ENCODE measurements around the gene MRPL38. TPM values are rescaled to one million over a fixed set of nuclear protein-coding genes. Genes with fewer than 3 reads are reported as not detected.
"Not testable (repeated sequence)": the region's sequence is repeated elsewhere in the genome, so short reads cannot be mapped to it uniquely, and the experiment has no call there.

Gene MRPL38
- total RNA-seq, 4 donors from 2014 or later, result 24.9 to 46.0 (median 35.6) TPM

DNA sequence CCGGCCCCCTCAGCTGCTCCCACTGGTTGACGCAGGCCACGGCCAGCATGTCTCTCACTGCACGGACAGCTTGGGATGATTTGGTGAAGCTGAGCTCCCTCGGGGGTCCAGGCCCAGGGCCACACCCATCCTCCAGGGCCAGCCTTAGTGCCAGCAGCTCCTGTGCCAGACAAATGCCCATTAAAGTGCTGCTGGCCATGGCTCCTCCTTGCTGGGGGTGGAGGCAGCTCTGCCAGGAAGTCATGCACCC, 28.8 kb downstream of the MRPL38 start:
- ATAC-seq (ENCODE audit: low FRiP score) (peak; percentile 8), DNase-seq (ENCODE audit: low spot score) (no peak)
- TF ChIP-seq CTCF (IDR thresholded peaks at IDR 0.05), result no peak

GRCh38 chr17:75875182-75875939, 29.3 kb downstream of the MRPL38 start:
- ATAC-seq (ENCODE audit: low FRiP score) (no peak), DNase-seq (ENCODE audit: low spot score) (no peak)
- no peak for TF ChIP-seq CTCF (IDR thresholded peaks at IDR 0.05)

DNA sequence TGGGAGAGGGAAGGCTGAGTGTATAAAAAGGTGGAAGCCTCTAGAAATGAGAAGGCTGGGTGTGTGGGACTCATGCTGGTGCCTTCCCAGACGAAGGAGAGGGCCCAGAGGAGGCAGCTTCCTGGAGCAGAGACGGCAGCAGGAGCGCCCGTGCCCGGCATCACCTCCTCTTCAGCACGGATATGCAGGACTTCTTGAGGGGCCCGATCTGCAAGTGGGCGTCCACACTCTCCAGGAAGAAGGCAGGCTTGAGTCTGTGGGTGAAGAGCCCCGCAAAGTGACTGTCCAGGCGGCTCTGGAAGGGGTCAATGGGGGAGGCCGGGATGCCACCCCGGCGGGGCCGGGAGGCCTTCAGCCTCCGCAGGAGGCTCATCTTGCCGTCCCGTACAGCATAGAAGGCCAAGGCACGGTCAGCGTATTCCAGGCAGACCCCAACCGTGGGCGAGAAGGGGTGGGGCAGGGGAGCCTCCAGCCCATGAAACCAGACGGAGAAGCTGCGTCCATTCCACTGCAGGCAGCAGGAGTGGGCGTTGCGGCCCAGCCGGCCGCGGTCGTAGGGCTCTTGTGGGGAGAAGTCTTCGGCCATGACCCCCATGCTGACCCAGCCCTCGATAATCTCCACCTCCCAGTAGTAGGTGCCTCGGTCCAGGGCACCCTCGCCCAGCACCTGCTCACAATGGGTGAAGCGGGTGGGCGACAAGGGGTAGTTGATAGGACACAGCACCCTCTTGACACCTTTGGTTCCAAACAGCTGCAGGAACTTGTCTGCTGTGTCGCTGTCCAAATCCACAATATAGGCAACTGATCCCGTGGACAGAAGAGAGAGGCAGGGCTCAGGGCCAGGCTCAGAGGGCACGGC, 30.1 kb downstream of the MRPL38 start:
- DNase-seq (ENCODE audit: low spot score), result no peak
- ATAC-seq (ENCODE audit: low FRiP score), result no peak
- no peak for TF ChIP-seq CTCF (IDR thresholded peaks at IDR 0.05)

GRCh38 chr17:75873587-75874322, 30.9 kb downstream of the MRPL38 start:
- no peak for ATAC-seq (ENCODE audit: low FRiP score)
- TF ChIP-seq CTCF (IDR thresholded peaks at IDR 0.05), result no peak
- no peak for DNase-seq (ENCODE audit: low spot score)

- no peak for DNase-seq (ENCODE audit: low spot score)
- peak; percentile 5 for ATAC-seq (ENCODE audit: low FRiP score)
These were observed 32.0 kb downstream of the MRPL38 start for GRCh38 chr17:75872434-75873351.

GRCh38 chr17:75870228-75870627, 34.5 kb downstream of the MRPL38 start:
- ATAC-seq (ENCODE audit: low FRiP score), result not testable (repeated sequence)

More at GRCh38 chr17:75872434-75873351, 32.0 kb downstream of the MRPL38 start:
- no peak for TF ChIP-seq CTCF (IDR thresholded peaks at IDR 0.05)

More at GRCh38 chr17:75870228-75870627, 34.5 kb downstream of the MRPL38 start:
- not testable (repeated sequence) for DNase-seq (ENCODE audit: low spot score)

All from omental fat pad (tissue), 4 donors.